ENCODE measurements around the gene CD74. TPM values are rescaled to one million over a fixed set of nuclear protein-coding genes. Genes with fewer than 3 reads are reported as not detected.

Gene CD74
- total and polyA plus RNA-seq, 4 donors, result 1,061 to 2,819 (median 1,720) TPM

- TF ChIP-seq CTCF (IDR thresholded peaks at IDR 0.05; ENCODE audit: control extremely low read depth, extremely low read depth), result no peak
- no peaks in the 10 kb centered on the region for H3K27me3 ChIP-seq (ENCODE audit: control insufficient read depth in 3 of 3, insufficient read depth in 3 of 3, low read length in 2 of 3)
- 82 to 83% methylated on average over 15 of the region's 15 CpGs for WGBS, 2 donors
These were observed 30.7 kb upstream of the CD74 start for GRCh38 chr5:150443242-150444075.

GRCh38 chr5:150442699-150443080, 30.0 kb upstream of the CD74 start:
- no peak overlapping the region for H3K4me3 ChIP-seq
- DNase-seq, result no peak
- no peak overlapping the region for H3K9ac ChIP-seq (ENCODE audit: insufficient read depth in 1 of 2, low read length in 2 of 2)
- no peaks in the 10 kb centered on the region for H3K27me3 ChIP-seq (ENCODE audit: control insufficient read depth in 3 of 3, insufficient read depth in 3 of 3, low read length in 2 of 3)
- peaks cover 35 to 51% (median 39%) of the 10 kb centered on the region in 4 donors for H3K36me3 ChIP-seq (ENCODE audit: control insufficient read depth in 4 of 4, insufficient read depth in 4 of 4, low read length in 4 of 4)
- H3K27ac ChIP-seq (ENCODE audit: low read depth in 1 of 2, low read length in 1 of 2), result no peak overlapping the region
- H3K4me1 ChIP-seq (ENCODE audit: control insufficient read depth in 5 of 5, insufficient read depth in 5 of 5, low read length in 5 of 5), result peaks cover 0 to 3% (median 2%) of the 10 kb centered on the region in 5 donors
- no peak for ATAC-seq (ENCODE audit: insufficient read depth, low FRiP score)
- TF ChIP-seq CTCF (IDR thresholded peaks at IDR 0.05; ENCODE audit: control extremely low read depth, extremely low read depth), result no peak
- H3K9me3 ChIP-seq (ENCODE audit: control insufficient read depth in 4 of 4, insufficient read depth in 3 of 4, low read length in 3 of 4), result no peaks in the 10 kb centered on the region
- WGBS, 2 donors, result 83 to 89% methylated on average over 6 of the region's 6 CpGs

More at GRCh38 chr5:150443242-150444075, 30.7 kb upstream of the CD74 start:
- H3K4me1 ChIP-seq (ENCODE audit: control insufficient read depth in 5 of 5, insufficient read depth in 5 of 5, low read length in 5 of 5), result peaks cover 0 to 10% (median 4%) of the 10 kb centered on the region in 5 donors
- no peak for DNase-seq
- peaks cover 39 to 51% (median 43%) of the 10 kb centered on the region in 4 donors for H3K36me3 ChIP-seq (ENCODE audit: control insufficient read depth in 4 of 4, insufficient read depth in 4 of 4, low read length in 4 of 4)
- ATAC-seq (ENCODE audit: insufficient read depth, low FRiP score), result no peak
- no peak overlapping the region for H3K4me3 ChIP-seq
- H3K27ac ChIP-seq (ENCODE audit: low read depth in 1 of 2, low read length in 1 of 2), result no peak overlapping the region
- no peak overlapping the region for H3K9ac ChIP-seq (ENCODE audit: insufficient read depth in 1 of 2, low read length in 2 of 2)
- H3K9me3 ChIP-seq (ENCODE audit: control insufficient read depth in 4 of 4, insufficient read depth in 3 of 4, low read length in 3 of 4), result no peaks in the 10 kb centered on the region

- Histone ChIP-seq H3K27ac (ENCODE audit: low read depth in 1 of 2, low read length in 1 of 2) (peak overlapping the region in 1 of 2 donors; percentile 17), H3K4me1 (ENCODE audit: control insufficient read depth in 5 of 5, insufficient read depth in 5 of 5, low read length in 5 of 5) (peaks cover 0 to 2% (median 0%) of the 10 kb centered on the region in 5 donors), H3K36me3 (ENCODE audit: control insufficient read depth in 4 of 4, insufficient read depth in 4 of 4, low read length in 4 of 4) (peaks cover 29 to 47% (median 33%) of the 10 kb centered on the region in 4 donors), H3K27me3 (ENCODE audit: control insufficient read depth in 3 of 3, insufficient read depth in 3 of 3, low read length in 2 of 3) (no peaks in the 10 kb centered on the region), H3K9ac (ENCODE audit: insufficient read depth in 1 of 2, low read length in 2 of 2) (no peak overlapping the region), H3K9me3 (ENCODE audit: control insufficient read depth in 4 of 4, insufficient read depth in 3 of 4, low read length in 3 of 4) (no peaks in the 10 kb centered on the region), H3K4me3 (no peak overlapping the region)
- 59 to 60% methylated on average over 18 of the region's 18 CpGs for WGBS, 2 donors
- ATAC-seq (ENCODE audit: insufficient read depth, low FRiP score) (no peak), DNase-seq (no peak)
- TF ChIP-seq CTCF (IDR thresholded peaks at IDR 0.05; ENCODE audit: control extremely low read depth, extremely low read depth), result no peak
These were observed 29.3 kb upstream of the CD74 start for GRCh38 chr5:150441813-150442698.

All from lung (tissue), 12 donors.